DMS79 (cell line): ENCODE results near the gene ABHD11.

ENCODE experiments used
- DNase-seq: peaks from one replicate; lab custom pipeline; 2025; lab: John Stamatoyannopoulos, UW

The ABHD11 gene

GRCh38 chr7:73701357-73701995 lies 37.1 kb downstream of the ABHD11 start:
- no peak for DNase-seq

DNA sequence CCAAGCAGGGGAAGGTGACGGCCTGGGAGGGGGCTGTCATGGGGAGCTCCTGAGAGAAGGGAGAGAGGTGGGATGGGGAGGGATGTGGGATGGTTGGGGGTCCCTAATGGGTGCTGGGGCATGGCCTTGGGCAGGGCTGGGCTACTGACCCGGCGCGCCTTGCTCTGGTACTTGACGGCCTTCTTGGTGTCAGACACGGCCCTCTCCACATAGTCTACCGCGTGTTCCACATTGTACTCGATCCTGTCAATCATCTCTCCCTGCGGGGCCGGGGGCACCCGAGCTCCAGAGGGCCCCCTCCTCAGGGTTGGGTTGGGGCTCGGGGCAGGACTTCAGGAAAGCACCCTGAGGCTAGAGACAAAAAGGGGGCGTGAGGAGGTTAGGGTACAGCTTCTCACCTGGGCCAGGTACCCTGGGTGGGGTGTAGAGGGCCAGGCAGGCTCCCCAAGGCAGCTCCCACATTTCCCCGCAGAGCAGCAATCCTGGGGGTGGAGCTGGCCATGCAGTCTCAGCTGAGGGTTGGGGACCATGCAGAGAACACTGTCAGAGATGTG lies 37.9 kb downstream of the ABHD11 start:
- no peak for DNase-seq

- DNase-seq, result no peak
These were observed 38.6 kb downstream of the ABHD11 start for GRCh38 chr7:73700069-73700423.

GRCh38 chr7:73699370-73700068 lies 39.1 kb downstream of the ABHD11 start:
- no peak for DNase-seq

DNA sequence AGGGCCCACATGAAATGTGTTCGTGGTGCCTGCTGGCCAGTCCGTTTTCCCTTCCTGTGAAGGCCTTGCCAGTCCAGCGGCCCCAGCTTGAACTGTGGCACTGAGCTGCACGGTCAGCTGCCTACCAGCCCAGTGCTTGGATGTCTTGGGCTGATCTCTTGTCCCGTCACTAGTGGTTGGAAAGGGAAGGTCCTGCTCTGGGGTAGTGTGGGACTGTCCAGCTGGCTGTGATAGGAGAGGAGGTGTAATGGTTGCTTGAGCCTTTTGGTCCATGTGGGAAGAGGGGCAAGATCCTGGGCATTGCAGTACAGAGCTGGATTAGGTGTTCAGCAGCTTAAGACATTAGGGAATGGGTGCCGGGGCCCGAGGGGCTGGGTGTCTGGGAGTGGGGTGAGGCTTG lies 40.2 kb downstream of the ABHD11 start:
- no peak for DNase-seq

DNA sequence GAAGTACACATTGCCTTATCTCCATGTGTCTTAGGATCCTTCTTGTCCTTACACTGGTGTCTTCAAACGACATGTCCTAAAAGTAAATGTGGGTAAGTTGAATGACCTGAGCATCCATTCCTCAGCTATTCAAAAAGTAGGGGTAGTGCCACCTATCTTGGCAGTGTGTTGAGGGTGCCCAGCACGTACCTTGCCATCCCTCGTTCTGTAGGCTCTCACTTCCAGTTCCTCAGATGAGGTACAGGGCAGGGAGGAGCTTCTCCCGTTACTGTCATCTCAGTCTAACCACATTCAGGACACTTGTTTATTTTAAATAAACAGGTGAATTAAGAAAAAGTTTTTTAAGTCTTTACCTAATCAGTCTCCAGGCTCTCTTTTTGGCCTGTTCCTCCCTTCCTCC lies 42.2 kb downstream of the ABHD11 start:
- DNase-seq, result no peak

GRCh38 chr7:73690646-73691045 lies 48.0 kb downstream of the ABHD11 start:
- no peak for DNase-seq

GRCh38 chr7:73688288-73688687 lies 50.3 kb downstream of the ABHD11 start:
- no peak for DNase-seq
